GM21723 (cell line): ENCODE data around the gene EIF6.
"Not testable (repeated sequence)": the region's sequence is repeated elsewhere in the genome, so short reads cannot be mapped to it uniquely, and the experiment has no call there.

Experiments used
- ATAC-seq: cut with Tn5 transposase; IDR thresholded peaks from one replicate; pipeline ENCODE4 v1.9.1; 2021; ENCODE audit warnings: mild to moderate bottlenecking, moderate library complexity; ENCODE audit not compliant: unreplicated experiment

The EIF6 gene

GRCh38 chr20:35284267-35284991, at the start of gene EIF6:
EIF6 (minus strand) TSS chr20:35284772; CDS start chr20:35284487, 285 bp downstream.
- peak; percentile 74 for ATAC-seq

DNA sequence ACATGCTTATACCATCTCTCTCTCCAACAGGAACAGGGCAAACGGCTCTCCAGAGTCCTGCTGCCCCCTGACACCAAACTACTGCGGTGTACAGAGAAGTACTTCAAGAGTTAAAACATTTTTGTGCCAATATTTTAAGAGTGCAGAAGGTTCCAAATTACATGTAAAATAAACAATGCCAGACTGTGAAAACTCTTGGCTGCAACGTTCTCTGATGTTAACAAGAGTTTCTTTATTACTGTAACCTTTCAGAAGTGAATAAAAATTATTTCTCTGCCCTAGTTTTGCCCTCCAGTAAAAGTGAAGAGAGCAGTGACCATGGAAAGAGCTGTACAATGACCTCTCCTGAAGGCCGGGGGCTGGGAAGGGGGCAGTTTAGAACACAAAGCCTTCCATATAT, 49.0 kb upstream of the EIF6 start:
- ATAC-seq: no peak

- ATAC-seq: no peak
Measured at GRCh38 chr20:35332540-35333200, 48.1 kb upstream of the EIF6 start.

GRCh38 chr20:35329435-35330139, 45.0 kb upstream of the EIF6 start:
- ATAC-seq: no peak

DNA sequence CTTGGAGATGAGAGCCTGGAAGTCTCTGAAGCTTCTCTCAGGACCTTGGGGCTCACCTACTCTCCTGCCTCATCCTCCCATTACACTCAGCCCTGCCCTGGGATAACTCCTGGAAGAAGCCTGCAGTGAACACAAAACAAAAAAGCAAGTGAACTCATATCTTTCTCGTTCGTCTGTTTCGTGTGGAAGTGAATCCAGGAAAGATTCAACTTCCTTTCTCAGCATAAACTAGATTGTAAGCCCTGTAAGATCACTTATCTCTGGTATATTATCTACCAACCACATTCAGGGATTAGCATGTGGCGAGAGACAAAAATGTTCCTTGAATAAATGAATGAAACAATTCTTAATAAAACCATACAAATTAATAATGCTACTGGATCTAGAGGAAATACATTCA, 44.1 kb upstream of the EIF6 start:
- ATAC-seq: no peak

- ATAC-seq: no peak
Measured at GRCh38 chr20:35328095-35328685, 43.6 kb upstream of the EIF6 start.

DNA sequence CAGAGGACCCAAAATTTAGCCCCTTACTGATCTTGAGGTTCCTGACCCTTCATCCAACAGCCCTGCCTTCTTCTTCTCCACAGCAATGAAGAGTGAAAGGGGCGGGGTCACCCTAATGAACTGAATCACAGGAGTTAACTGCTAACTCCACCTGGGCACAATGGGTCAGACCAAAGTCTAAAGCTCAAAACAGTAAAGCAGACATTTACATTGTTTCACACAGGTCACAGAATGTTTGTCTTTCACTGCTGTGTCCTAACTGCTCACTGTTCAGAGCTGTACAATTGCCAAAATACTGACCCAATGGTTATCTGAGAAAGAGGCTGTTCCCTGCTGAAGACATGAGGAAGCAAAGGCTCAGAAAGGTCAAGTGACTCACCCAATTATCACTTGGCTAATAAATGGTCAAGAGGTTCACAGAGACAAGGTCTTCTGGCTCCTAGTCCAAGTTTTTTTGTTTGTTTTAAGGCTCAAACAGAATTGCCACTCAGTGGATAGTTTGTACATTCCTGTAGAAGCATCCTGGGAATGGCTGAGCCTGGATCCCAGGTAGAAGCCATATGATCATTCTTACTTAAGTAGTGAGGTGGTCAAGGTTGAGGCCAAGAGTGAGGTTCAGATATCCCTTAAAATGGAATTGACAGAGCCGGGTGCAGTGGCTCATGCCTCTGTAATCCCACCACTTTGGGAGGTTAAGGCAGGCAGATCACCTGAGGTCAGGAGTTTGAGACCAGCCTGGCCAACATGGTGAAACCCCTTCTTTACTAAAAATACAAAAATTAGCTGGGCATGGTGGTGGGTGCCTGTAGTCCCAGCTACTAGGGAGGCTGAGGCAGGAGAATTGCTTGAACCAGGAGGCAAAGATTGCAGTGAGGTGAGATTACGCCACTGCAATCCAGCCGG, 42.8 kb upstream of the EIF6 start:
- no peak for ATAC-seq

- no peak for ATAC-seq
Measured at GRCh38 chr20:35326740-35327073, 42.1 kb upstream of the EIF6 start.

DNA sequence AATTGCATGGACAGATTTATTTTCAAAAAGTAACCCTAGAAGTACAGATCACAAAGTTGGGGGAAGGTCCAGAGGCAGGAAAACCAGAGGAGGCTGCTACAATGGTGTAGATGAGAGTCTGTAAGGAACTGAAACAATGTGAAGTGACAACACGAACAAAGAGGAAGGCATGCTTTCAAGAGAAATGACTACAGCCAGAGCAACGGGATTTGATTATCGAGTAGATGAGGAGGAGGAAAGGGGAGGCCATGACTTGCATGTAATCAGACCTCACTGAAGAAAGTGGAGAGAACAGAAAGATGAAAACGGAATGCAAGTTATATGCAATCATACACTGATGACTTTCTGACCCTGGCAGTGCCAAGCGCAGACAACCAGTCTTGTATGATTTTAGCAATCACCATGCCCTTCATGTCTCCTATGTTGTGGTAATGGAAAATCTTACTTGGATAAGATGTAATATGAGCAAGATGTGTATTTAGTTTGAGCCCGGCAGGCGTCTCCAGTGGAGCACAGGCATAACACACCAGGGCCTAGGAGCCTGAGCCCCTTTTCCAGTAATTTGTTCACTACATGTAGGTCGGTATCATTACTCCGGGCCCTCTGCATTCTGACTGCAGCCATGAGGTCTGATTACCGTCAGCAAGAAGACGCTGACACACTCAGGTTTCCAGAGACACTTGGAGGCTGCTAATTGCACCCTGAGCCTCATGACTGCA, 41.6 kb upstream of the EIF6 start:
- ATAC-seq: no peak

DNA sequence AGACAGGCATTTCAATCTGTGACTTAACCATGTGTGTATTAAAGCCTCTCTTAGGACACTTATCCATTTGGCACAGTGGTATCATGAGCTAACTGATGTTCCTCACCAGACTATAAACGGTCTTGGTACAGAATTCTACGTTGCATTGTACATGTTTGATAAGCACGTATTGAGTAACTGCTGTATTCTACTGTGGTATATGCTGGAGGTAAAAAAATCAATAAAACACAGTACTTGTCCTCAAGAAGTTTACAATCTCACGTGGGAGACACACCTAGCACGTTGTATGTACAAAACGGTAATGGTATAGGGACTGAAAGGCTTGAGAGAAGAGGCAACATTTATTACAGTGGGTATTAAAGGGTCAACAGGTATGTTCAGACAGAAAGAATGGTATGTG, 40.8 kb upstream of the EIF6 start:
- no peak for ATAC-seq

- ATAC-seq: no peak
Measured at GRCh38 chr20:35320396-35321126, 36.0 kb upstream of the EIF6 start.

- no peak for ATAC-seq
Measured at GRCh38 chr20:35319871-35320197, 35.3 kb upstream of the EIF6 start.

DNA sequence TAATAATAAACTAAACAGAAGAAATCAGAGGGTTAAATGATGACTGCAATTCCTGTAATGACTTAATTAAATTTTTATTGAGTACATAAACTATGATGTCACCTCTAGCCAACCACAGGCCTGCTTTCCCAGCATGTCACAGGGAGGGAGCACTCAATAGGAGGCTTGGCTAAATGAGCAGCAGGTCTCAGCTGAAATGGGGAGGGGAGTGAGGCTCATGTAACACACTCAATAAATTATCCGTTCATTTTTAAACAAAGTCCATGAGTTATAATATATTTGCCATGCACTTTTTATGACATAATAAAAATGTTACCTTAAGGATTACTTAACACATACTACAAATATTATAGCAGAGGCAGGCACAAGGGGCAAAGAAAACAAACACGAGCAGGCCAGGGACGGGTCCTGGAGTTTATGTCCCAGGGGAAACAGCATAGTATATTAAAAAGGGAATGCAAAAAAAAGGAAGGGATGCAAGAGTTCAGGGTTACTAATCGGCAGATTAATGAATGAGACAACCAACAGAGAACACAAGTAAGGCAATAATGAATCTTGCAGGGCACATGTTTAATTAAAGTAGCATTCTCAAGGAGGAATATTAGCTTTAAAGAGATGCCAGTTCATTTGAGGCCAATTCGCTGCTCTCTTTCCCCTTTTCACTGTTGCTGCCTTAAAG, 34.8 kb upstream of the EIF6 start:
- ATAC-seq: no peak

- no peak for ATAC-seq
Measured at GRCh38 chr20:35318502-35319157, 34.1 kb upstream of the EIF6 start.

- ATAC-seq: no peak
Measured at GRCh38 chr20:35317416-35318210, 33.0 kb upstream of the EIF6 start.

DNA sequence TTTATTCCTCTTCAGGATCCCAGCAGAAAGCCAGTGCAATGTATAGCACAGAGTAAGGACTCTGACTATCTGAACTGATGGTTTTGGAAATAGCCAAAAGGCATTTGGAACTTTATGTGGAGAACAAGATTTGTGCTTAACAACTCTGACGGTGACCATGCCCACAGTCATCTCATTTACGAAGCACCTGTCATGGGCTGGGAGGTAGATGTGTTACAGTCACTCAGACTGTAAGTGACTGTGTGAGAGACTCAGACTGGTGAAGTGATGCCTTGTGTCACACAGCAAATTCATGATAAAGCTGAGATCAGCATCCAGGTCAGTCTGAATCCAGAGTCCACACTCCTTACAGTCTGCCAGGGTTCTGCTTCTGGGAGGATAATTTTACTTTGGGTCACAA, 31.5 kb upstream of the EIF6 start:
- no peak for ATAC-seq

DNA sequence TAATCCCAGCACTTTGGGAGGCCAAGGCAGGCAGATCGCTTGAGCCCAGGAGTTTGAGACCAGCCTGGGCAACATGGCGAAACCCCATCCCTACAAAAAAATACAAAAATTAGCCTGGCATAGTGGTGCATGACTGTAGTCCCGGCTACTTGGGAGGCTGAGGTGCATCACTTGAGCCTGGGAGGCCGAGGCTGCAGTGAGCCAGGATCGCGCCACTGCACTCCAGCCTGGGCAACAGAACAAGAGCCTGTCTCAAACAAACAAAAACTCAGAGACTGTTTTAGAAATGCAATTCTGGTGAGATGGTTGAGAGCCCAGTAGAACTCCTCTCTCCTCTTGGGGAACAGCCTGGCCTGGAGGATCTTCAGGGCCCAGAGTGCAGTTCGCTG, 31.1 kb upstream of the EIF6 start:
- not testable (repeated sequence) for ATAC-seq
